Caki2 (cell line): ENCODE measurements around the gene OR2M4. TPM values are rescaled to one million over a fixed set of nuclear protein-coding genes. Genes with fewer than 3 reads are reported as not detected.

Experiments used
- total RNA-seq: library from RNA; depleted of rRNA; stranded (reverse); fragments of >200 nt; shearing (Covaris generic); gene quantifications from 2 replicates; pipeline ENCODE4 v1.2.3, GENCODE V29; 2014; ENCODE audit warnings: low replicate concordance; rRNA removed

The OR2M4 gene
- total RNA-seq, 1 experiment from 2014 or later: not detected

Other genes with a start within 250 kb of the OR2M4 start
- not detected in 2 replicates for gene OR2L5, start 217.8 kb upstream of the OR2M4 start, total RNA-seq
- not detected in 2 replicates for gene OR2L2, start 201.3 kb upstream of the OR2M4 start, total RNA-seq
- not detected in 2 replicates for gene OR2L3, start 184.6 kb upstream of the OR2M4 start, total RNA-seq
- gene OR2L13, start 136.2 kb upstream of the OR2M4 start, total RNA-seq: not detected in 2 replicates
- not detected in 2 replicates for gene OR2M5, start 86.3 kb upstream of the OR2M4 start, total RNA-seq
- not detected in 2 replicates for gene OR2M2, start 56.6 kb upstream of the OR2M4 start, total RNA-seq
- gene OR2M3, start 34.2 kb upstream of the OR2M4 start, total RNA-seq: not detected in 2 replicates
- gene OR2T33, start 46.6 kb downstream of the OR2M4 start, total RNA-seq: not detected in 2 replicates
- gene OR2T12, start 72.0 kb downstream of the OR2M4 start, total RNA-seq: not detected in 2 replicates
- not detected in 2 replicates for gene OR2M7, start 93.2 kb downstream of the OR2M4 start, total RNA-seq
- not detected in 2 replicates for gene OR14C36, start 117.4 kb downstream of the OR2M4 start, total RNA-seq
- not detected in 2 replicates for gene OR2T4, start 130.2 kb downstream of the OR2M4 start, total RNA-seq
- not detected in 2 replicates for gene OR2T6, start 144.3 kb downstream of the OR2M4 start, total RNA-seq
- gene OR2T1, start 171.6 kb downstream of the OR2M4 start, total RNA-seq: not detected in 2 replicates
- gene OR2T2, start 214.2 kb downstream of the OR2M4 start, total RNA-seq: not detected in 2 replicates
- gene OR2T3, start 241.9 kb downstream of the OR2M4 start, total RNA-seq: not detected in 2 replicates